OCI-LY3 (cell line): ENCODE data around the gene ZNF540.
"Not testable (repeated sequence)": the region's sequence is repeated elsewhere in the genome, so short reads cannot be mapped to it uniquely, and the experiment has no call there.

Experiments used
- H2AFZ ChIP-seq: fragments of 200-600, 300-600 bp; shearing (Covaris generic); 2 replicates; pipeline ENCODE4 v1.6.0; 2014; ENCODE audit warnings: antibody characterized with exemption, low read depth, low read length
- H3K27ac ChIP-seq: fragments of 200-600, 300-600 bp; sonication (generic); 2 replicates; pipeline ENCODE4 v1.5.1; 2014; ENCODE audit warnings: mild to moderate bottlenecking, low read length, moderate library complexity, mixed read lengths
- H3K27me3 ChIP-seq: fragments of 200-600, 300-600 bp; sonication (generic); 2 replicates; pipeline ENCODE4 v1.6.1; 2014; ENCODE audit warnings: low read depth, low read length, mixed read lengths
- H3K36me3 ChIP-seq: fragments of 200-600, 300-600 bp; sonication (generic); replicated peaks from 2 replicates; pipeline ENCODE3; 2014; ENCODE audit warnings: low read depth, low read length, mixed read lengths
- H3K4me1 ChIP-seq: fragments of 300-600, 200-600 bp; sonication (generic); 2 replicates; pipeline ENCODE4 v1.6.1; 2014; ENCODE audit warnings: low read length, mixed read lengths
- H3K4me2 ChIP-seq: fragments of 200-600, 300-600 bp; sonication (generic); 2 replicates; pipeline ENCODE4 v1.6.1; 2014; ENCODE audit warnings: low read length, mixed read lengths
- H3K4me3 ChIP-seq: fragments of 300-600, 200-600 bp; sonication (generic); 2 replicates; pipeline ENCODE4 v1.5.1; 2014; ENCODE audit warnings: antibody characterized with exemption, mild to moderate bottlenecking, low read length, moderate library complexity
- H3K79me2 ChIP-seq: fragments of 300-600, 200-600 bp; shearing (Covaris generic); 2 replicates; pipeline ENCODE4 v1.6.1; 2014; ENCODE audit warnings: mild to moderate bottlenecking, low read length, mixed read lengths
- H3K9ac ChIP-seq: fragments of 300-600, 200-600 bp; shearing (Covaris generic); 2 replicates; pipeline ENCODE4 v1.6.0; 2014; ENCODE audit warnings: mild to moderate bottlenecking, low read length, moderate library complexity
- H3K9me3 ChIP-seq: fragments of 200-600, 300-600 bp; shearing (Covaris generic); 2 replicates; pipeline ENCODE4 v1.6.1; 2014; ENCODE audit warnings: low read length, mixed read lengths; ENCODE audit not compliant: insufficient read depth
- H4K20me1 ChIP-seq: fragments of 200-600, 300-600 bp; sonication (generic); 2 replicates; pipeline ENCODE4 v1.6.1; 2016; ENCODE audit warnings: low read length, mixed read lengths; ENCODE audit not compliant: insufficient read depth
- EZH2phosphoT487 ChIP-seq: fragments of 200-600 bp; shearing (Covaris generic); IDR thresholded peaks from 2 replicates; pipeline ENCODE4 v1.6.1; 2018; ENCODE audit warnings: antibody characterized with exemption, mixed run types, low read depth
- TF ChIP-seq, protein P1 (sequence below): fragments of 200-600, 300-600 bp; sonication (generic); IDR thresholded peaks from 2 replicates; pipeline ENCODE4 v1.5.1; 2014; ENCODE audit warnings: antibody characterized with exemption, low read length, low read depth

The ZNF540 gene

DNA sequence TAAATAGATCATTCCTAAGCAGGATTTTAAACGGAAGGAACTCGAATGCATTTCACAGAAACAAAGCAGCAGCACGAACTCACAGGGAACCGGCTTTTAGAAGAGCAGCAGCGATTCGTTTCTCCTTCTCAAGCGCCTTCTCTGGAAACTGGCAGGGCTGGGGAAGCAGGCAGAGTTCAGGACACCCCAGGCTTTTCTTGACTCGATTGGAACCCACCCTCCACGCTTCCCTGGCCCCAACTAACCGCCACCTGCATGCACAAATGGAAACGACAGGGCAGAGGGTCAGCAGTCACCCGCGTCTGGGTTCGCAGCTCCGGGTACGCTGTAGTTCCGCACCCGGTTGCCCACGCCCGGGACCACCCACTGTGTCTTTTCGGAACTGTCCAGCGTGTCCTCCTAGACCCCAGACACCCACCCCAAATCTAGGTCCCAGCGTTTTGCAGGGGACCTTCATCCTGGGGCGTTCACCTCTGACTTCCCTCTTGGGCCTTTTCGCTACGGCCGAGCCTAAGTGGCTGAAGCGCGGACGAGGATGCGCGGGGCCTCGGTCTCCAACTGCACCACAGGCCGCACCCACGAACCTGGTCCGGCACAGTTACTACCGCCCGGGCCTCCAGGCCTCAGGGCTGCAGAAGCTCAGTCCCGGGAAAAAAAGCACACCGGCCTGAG, 60.1 kb downstream of the ZNF540 start:
- Histone ChIP-seq H3K9ac (peak overlapping the region; percentile 90), H3K4me2 (peak overlapping the region; percentile 91), H4K20me1 (no peaks in the 10 kb centered on the region), H3K79me2 (peaks cover 60% of the 10 kb centered on the region), H3K9me3 (peaks cover 13% of the 10 kb centered on the region; the same call in 1 of the 2 replicates), H3K36me3 (peaks cover 46% of the 10 kb centered on the region), H3K4me1 (peaks cover 11% of the 10 kb centered on the region; the same call in 1 of the 2 replicates), H3K27me3 (no peaks in the 10 kb centered on the region), H3K4me3 (peak overlapping the region; percentile 85), H2AFZ (peak overlapping the region; percentile 89), H3K27ac (peak overlapping the region; percentile 69)
- TF ChIP-seq EZH2phosphoT487, result no peak
- TF ChIP-seq, protein P1, sequence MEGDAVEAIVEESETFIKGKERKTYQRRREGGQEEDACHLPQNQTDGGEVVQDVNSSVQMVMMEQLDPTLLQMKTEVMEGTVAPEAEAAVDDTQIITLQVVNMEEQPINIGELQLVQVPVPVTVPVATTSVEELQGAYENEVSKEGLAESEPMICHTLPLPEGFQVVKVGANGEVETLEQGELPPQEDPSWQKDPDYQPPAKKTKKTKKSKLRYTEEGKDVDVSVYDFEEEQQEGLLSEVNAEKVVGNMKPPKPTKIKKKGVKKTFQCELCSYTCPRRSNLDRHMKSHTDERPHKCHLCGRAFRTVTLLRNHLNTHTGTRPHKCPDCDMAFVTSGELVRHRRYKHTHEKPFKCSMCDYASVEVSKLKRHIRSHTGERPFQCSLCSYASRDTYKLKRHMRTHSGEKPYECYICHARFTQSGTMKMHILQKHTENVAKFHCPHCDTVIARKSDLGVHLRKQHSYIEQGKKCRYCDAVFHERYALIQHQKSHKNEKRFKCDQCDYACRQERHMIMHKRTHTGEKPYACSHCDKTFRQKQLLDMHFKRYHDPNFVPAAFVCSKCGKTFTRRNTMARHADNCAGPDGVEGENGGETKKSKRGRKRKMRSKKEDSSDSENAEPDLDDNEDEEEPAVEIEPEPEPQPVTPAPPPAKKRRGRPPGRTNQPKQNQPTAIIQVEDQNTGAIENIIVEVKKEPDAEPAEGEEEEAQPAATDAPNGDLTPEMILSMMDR, result no peak

DNA sequence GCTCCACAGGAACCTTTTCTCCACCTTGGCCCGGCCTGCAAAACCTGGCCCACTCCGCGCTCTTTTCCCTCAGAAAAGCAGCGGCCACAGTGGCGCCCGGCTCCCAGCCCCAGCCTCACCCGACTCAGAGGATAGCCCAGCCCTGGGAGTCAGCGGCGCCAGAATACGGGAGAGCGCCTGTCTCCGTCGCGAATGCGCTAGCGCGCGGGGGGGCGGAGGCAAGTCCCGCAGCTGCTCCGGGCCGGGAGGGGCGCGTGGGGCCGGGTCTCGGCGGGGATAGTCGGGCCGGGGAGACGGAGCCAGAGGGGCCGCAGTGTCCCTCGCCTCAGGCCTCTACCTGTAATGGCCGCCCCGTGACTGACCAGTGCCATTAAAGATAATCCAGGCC, 60.6 kb downstream of the ZNF540 start, which contains the start of gene ZFP30:
ZFP30 (minus strand) TSS at position 165 of the 388 bp plus-strand sequence. CDS start 7,643 bp downstream, outside the sequence.
- Histone ChIP-seq H3K4me1 (peaks cover 11% of the 10 kb centered on the region; the same call in 1 of the 2 replicates), H3K27me3 (no peaks in the 10 kb centered on the region), H4K20me1 (no peaks in the 10 kb centered on the region), H3K4me2 (peak within 1 kb of the TSS; percentile 91), H3K36me3 (peaks cover 42% of the 10 kb centered on the region), H3K9ac (peak within 1 kb of the TSS; percentile 90), H3K9me3 (peaks cover 13% of the 10 kb centered on the region; the same call in 1 of the 2 replicates), H3K4me3 (peak within 1 kb of the TSS; percentile 85), H3K27ac (peak within 1 kb of the TSS; percentile 69), H3K79me2 (peaks cover 55% of the 10 kb centered on the region), H2AFZ (peak within 1 kb of the TSS; percentile 89)
- TF ChIP-seq, protein P1, result no peak
- no peak for TF ChIP-seq EZH2phosphoT487

DNA sequence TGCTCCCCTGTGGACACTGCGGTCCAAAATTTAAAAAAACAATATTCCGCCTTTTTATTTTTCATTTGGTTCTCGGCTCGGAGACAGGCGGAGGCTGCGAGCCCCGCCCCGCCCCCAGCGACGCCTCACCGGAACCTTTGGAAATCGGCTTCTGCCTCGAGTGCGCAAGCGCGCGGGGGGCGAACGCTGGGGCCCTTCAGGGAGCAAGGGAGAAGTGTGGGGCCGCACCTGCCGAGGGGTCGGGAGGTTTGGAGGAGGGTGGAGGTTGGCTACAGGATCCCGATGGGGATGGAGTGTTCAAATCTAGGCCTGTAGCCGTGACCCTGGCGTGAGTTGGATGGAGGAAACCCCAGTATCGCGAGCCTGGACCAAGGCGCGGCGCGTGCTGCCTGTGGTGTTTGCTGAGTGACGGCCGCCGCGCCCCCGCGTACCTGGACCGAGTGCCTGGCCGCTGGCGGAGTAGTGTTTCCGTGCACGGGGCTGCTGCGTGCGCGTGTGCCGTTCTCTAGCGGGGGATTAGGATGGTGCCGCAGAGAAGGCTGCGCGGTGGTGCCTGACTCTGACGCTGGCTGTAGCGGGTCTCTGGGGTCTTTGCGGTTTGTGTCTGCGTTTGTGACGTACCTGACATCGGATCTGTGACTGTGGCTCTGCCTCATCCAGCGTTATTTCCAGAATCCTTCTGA, 61.2 kb downstream of the ZNF540 start:
- H3K4me3 ChIP-seq, result peak overlapping the region; percentile 85
- peak overlapping the region; percentile 89 for H2AFZ ChIP-seq
- H3K4me1 ChIP-seq, result peaks cover 11% of the 10 kb centered on the region; the same call in 1 of the 2 replicates
- H3K4me2 ChIP-seq, result peak overlapping the region; percentile 91
- H4K20me1 ChIP-seq, result no peaks in the 10 kb centered on the region
- H3K79me2 ChIP-seq, result peaks cover 50% of the 10 kb centered on the region
- peak overlapping the region; percentile 90 for H3K9ac ChIP-seq
- H3K9me3 ChIP-seq, result peaks cover 13% of the 10 kb centered on the region
- H3K36me3 ChIP-seq, result peaks cover 42% of the 10 kb centered on the region
- H3K27me3 ChIP-seq, result no peaks in the 10 kb centered on the region
- H3K27ac ChIP-seq, result peak overlapping the region; percentile 69
- TF ChIP-seq EZH2phosphoT487, result no peak
- TF ChIP-seq, protein P1, result no peak

DNA sequence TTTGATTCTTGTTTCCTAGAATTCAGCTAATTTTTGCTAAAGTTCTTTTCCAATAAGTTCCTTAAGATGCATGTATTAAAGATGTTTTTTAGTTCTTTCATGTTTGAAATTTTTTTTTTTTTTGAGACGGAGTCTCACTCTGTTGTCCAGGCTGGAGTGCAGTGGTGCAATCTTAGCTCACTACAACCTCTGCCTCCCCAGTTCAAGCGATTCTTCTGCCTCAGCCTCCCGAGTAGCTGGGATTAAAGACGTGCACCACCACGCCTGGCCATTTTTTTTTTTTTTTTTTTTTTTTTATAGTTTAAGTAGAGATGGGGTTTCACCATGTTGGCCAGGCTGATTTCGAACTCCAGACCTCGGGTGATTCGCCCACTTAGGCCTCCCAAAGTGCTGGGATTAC, 62.5 kb downstream of the ZNF540 start:
- peaks cover 37% of the 10 kb centered on the region for H3K79me2 ChIP-seq
- peaks cover 30% of the 10 kb centered on the region for H3K36me3 ChIP-seq
- H3K27ac ChIP-seq, H3K4me2 ChIP-seq, H3K4me3 ChIP-seq, H2AFZ ChIP-seq, H3K9me3 ChIP-seq, H4K20me1 ChIP-seq, H3K27me3 ChIP-seq, H3K9ac ChIP-seq: not testable (repeated sequence)
- peaks cover 11% of the 10 kb centered on the region; the same call in 1 of the 2 replicates for H3K4me1 ChIP-seq
